ENCODE results near the gene AQP12B.
A peak's percentile ranks its signal among the peaks of the same experiment; 100 is the strongest.

The AQP12B gene

DNA sequence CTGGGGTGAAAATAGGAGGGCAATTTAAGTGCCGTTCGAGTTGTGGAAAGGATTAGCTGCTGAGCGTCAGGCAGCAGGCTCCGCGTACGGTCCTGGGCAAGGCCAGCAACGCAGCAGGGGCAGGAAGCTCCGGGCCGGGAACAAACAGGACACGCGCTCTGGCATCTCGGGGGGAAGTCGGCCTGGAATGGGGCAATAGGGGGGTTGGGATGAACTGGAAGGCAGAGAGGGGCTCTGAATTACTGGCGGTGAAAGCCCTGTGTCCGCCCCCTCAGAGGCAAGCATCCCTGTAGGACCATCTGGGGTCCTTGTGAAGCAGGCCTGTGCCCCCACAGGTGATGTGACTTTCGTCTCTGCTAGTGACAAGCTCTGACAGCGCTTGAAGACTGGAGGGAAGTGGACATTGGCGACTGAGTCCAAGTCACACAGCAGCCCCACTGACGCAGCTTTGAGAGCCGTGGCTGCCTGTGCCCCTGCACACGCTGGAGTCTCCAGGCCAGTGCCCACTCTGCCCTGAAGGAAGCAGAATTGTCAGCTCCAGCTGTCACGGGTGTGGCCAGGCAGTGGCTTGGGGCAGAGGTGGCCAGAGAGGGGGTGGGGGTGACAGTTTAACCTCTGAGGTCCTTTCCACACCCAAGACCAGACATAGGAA lies 35.1 kb downstream of the AQP12B start:
- DNase-seq (ENCODE audit: low read depth, low spot score): no peak

DNA sequence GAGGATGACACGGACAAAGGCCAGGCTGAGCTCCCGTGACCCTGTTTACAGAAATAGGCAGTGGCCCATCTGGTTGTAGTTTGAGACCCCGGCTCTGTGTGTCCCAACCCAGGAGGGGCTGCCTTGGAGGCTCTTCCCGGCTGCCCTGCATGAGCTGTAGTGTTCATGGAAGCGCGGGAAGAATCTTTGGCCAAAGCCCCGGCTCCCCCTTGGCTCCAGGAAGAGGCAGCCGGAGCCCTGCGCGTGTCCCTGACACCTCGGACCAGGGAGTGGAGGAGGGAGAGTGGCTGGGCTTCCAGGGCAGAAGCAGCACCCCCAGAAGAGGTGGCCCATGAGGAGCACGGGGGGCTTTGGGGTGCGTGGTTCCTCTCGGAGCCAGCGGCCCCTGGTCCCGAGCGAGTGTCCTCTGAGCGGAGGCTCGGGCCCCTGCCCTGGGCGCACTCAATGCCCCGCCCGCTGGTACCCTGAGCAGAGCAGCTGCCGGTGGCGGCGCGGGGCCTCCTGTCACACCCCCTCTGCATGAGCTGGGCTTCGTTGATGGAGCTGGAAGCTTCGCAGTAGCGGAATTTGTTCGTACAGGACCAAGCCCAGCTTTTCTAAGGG lies 35.7 kb downstream of the AQP12B start:
- DNase-seq (ENCODE audit: low read depth, low spot score): no peak

DNA sequence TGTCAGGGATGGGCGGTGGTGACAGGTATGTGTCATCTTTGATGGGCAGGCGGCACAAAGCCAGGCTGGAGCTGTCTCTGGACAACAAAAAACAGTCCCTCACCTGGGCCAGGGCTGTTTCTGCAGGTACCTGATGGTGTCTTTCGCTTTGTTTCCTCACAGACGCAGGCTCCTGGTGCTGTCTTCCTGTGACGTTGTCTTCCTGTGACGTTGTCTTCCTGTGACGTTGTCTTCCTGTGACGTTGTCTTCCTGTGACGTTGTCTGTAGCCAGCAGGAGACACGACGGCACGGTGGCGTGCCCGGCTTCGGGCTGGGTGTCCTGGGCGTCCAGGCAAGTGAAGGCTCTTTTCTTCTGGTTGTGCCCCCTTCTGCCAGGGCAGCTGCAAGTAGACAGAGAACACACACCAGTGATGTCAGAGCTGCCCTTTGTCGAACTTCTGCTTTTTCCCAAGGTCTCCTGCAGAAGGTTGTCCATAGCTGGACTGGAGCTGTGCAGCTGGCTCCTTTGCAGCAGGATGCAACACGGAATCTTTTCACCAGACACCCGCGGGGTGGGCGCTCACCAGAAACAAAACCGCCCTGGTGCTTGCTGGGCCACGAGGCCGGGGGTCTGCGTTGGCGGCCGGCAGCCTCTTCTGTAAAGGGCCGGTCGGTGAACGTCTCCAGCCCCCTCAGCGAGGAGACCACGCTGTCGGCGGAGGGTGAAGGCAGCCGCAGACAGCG lies 36.3 kb downstream of the AQP12B start:
- no peak for DNase-seq (ENCODE audit: low read depth, low spot score)

DNA sequence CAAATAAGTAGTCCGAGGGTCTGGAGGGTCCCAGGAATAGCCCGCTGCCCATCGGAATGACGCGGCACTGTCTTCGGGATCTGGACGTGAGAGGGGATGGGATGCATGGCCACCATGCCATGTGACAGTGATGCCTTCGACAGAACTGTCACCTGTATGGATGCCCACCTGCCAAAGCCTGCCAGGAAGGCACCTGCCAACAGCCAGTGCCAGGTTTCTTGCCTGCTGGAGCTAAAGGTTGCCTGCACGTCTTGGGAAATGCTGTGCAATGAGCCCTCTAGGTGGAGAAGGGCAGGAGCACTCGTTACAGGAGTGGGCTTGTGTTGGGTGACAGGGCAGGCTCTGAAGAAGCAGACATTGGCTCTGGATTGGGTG lies 36.9 kb downstream of the AQP12B start:
- DNase-seq (ENCODE audit: low read depth, low spot score): no peak

DNA sequence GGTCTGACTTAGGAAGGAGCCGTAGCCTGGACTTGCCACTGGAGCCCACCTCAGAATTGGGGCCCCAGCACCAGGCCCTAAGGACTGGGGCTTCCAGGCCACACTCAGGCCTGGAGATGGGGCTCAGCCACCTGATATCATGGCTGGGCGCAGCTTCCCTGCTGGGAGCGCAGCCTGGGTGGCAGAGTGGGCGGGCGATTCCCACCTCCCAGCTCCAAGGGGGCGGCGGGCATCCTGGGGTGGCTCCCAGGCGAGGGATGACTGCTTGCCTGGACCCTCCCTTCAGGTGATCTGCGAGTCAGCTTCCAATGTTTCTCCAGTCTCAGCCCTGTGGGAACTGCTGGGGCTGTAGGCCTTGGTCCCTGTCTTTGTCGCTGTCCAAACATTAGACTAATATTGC lies 37.3 kb downstream of the AQP12B start:
- no peak for DNase-seq (ENCODE audit: low read depth, low spot score)

DNA sequence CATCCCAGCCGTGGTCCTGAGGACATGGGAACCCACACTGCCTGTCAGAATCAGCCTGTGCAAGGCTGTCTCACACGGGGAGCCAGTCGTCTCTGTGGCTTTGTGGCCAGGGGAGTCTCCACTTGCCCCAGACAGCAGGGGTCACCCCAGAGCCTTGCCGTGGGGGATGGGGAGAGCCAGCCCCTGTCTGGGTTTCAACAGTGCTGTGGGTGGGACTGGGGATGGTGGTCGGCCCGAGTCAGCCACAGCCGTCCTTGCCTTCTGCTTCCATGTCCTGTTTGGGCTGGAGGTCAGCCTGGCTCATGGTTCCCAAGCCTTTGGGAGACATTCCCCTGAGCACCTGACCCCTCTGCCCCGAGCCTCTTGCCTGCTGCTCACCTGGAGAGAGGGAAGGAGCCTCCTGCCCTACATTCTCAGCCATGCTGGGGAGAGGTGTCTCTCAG lies 37.8 kb downstream of the AQP12B start:
- DNase-seq (ENCODE audit: low read depth, low spot score): no peak

DNA sequence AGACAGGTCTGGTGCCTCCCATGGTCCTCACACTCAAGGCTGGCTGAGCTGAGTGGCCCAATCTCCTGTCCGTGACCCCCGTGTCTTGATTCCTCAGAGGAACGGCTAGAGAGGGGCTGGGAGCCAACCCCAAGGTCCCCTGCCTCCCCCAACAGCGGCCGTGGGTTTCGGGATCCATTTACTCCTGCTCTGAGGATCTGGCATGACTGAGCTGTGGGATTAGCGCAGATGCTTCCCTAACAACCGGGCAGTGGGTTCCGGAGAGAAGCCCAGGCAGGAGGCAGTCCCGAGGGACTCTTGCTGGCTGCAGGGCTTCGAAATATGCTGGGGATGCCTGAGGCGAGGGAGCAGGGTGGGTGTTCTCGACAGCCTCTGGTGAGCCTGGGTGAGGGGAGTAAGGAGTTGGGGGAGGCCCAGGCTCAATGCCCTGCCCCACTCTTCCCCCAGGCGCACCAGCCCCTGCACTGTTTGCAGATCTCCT lies 38.5 kb downstream of the AQP12B start:
- no peak for DNase-seq (ENCODE audit: low read depth, low spot score)

DNA sequence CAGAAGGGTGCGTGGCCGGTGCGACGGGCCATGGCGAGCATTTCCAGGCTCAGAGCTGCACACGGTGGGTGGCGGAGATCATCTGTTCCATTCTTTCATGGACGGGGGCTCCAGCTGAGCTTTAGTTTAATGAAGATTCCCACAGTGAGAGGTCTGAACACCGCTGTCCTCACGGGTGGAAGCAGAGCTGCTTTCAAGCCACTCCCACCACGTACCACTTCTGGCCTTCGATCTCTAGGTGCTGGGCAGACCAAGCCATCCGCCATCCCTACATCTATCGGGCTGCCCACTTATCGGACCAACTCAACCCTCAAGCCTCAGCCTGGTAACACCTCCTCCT lies 38.9 kb downstream of the AQP12B start:
- no peak for DNase-seq (ENCODE audit: low read depth, low spot score)

DNA sequence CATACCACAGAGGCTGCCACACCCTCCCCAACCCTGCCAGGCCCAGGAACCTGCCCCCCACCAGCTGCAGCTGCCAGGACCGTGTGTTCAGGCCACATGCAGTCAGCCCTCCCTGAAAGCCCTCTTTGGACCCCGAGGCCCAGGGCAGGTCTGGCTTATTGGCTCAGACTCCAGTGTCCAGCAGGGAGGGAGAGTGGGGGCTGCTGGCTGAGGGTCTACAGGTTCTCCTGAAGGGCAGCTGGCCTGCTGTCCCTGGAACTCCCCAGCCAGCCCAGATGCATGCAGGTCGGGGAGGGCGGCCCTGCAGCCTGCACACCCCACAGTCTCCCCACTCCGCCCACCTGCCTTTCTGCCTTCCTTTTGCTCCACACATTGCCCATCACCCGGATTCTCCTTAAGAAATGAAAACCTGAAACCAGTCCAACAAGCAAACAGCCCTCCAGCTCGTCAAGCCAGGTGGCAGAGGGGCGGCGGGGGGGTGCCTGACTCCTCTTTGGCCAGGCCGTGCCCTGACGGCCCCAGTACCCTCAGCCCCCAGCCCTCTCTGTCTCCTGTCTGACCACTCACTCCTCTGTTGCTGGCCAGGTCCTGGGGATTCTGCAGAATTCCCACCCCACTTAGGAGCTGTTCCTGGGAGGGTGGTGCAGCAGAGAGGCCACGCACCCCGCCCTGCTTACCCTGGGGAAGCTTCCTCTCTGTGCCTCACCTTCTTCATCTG lies 39.4 kb downstream of the AQP12B start:
- no peak for DNase-seq (ENCODE audit: low read depth, low spot score)

DNA sequence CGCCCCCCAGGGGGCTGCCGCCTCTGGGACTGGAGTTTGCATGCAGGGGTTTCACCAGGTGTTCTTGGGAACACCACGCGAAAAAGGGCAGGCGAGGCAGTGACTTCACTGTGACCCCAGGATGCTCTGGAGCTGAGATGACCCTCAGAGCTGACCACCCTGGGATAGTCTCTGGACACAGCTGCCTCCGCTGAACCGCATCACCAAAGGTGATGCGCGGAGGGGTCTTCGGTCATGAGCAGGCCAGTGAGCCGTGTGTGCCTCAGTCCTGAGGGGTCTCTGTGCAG lies 39.9 kb downstream of the AQP12B start:
- no peak for DNase-seq (ENCODE audit: low read depth, low spot score)

DNA sequence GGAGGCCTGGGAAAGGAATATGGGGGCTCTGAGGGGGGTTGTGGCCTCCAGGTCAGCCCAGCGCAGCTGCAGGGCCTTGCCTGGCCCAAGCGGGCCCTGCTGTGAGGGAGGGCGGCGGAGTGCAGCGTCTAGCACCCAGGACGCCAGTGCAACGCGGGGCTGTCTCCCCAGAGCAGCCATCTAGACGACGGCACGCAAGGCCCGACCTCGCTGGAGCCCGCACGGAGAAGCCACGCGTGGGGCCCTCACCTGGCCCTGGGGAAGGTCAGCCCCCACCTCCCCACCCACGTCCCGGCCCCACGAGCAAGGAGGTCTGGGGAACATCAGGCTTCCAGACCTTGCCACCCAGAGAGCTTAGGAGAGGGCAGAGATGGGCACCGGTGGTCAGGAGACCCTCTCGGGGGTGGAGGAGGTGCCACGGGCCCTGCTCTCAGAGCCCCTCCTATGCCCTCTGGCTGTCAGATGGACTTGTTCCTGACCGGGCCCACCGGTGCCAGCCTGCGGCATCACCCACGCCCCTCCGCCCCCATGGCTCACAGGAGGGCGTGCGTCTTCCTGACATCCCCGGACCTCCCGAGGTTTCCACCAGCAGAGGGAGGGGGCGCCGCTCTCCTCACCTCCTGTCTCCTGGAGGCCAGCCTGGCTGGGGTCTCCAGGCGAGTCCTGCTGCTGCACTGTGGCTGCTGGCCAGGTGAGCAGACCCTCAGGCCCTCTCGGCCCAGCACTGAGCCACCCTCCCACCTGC lies 40.5 kb downstream of the AQP12B start:
- DNase-seq (ENCODE audit: low read depth, low spot score): no peak

DNA sequence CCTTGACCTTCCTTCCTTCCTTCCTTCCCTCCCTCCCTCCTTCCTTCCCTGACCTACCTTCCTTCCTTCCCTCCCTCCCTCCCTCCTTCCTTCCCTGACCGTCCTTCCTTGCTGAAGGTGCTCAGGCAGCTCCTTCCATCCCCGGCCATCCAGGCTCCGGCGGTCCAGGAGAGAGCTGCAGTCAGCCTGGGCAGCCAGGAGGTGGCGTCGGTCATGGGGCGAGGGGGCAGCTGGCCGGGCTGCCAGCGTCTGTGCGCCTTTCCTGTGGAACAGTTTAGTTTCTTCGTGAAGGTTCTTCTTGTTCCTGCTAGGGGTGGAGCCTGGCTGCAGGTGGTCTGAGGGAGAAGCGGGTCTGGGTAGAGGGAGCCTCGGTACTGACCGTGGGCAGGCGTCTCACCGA lies 41.7 kb downstream of the AQP12B start:
- DNase-seq (ENCODE audit: low read depth, low spot score): peak; percentile 58

DNA sequence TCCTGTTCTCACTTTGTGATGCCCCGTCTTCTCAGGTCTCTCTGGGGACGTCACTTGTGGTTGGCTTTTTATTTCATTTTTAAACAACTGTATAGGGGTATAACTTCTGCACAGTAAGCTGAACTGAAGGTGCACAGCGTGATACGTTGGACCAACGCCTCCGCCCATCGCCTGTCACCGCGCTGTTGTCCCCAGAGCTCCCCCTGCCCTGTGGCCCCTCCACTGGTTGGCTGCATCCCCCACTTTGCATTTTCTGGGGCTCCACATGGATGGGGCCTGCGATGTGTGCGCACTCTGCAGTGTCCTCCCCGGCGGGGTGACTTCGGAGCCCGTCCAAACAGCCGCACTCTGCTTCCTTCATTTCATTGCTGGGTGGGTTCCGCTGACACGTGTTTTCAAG lies 43.1 kb downstream of the AQP12B start:
- no peak for DNase-seq (ENCODE audit: low read depth, low spot score)

DNA sequence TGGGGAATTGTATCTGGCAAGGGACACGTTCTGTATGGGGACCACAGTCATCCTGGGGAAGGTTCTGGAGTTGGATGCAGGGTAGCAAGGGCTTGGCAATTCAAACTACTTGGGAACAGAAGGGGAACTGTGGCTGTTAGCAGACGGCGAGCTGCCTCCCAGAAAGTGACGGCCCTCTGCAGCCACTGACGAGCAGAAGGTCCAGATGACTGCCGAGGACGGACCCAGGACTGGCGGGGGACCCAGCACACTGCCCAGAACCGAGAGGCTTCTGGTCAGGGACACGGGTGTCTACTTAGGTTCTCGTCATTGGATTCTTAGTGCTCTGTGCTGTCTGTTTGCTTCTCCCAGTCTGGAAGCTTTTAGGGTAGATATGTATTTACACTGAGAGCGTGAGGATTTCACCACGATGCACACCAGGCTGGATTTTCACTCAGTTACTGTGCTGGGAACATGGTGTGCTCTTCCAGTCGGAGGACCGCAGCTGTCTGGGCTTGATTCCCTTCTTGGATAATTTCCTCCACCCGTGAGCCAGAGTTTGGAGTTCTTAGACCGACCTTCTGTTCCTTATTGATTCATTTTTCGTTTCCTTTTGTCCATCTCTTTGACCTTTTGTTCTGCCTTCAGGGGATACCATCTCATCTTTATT lies 44.0 kb downstream of the AQP12B start:
- DNase-seq (ENCODE audit: low read depth, low spot score): no peak

DNA sequence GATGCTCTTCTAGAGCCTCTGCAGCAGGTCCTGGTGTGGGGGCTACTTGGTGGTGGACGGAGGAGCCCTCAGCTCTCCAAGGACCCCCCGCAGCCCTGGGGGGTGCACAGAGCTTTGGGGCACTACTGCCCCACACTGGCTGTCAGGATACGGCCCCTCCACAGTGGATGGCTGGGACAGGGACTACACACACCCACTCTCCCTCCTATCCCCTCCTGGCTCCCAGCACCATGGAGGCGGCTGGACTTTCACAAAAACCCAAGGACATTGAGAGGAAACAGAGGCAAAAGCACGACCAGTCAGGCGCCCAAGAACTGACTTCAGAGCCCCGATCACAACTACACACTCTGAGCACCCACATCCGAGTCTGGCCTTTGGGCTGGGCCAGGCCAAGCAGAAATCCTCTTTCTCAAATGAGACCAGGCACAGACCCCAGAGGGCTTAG lies 44.8 kb downstream of the AQP12B start:
- no peak for DNase-seq (ENCODE audit: low read depth, low spot score)

DNA sequence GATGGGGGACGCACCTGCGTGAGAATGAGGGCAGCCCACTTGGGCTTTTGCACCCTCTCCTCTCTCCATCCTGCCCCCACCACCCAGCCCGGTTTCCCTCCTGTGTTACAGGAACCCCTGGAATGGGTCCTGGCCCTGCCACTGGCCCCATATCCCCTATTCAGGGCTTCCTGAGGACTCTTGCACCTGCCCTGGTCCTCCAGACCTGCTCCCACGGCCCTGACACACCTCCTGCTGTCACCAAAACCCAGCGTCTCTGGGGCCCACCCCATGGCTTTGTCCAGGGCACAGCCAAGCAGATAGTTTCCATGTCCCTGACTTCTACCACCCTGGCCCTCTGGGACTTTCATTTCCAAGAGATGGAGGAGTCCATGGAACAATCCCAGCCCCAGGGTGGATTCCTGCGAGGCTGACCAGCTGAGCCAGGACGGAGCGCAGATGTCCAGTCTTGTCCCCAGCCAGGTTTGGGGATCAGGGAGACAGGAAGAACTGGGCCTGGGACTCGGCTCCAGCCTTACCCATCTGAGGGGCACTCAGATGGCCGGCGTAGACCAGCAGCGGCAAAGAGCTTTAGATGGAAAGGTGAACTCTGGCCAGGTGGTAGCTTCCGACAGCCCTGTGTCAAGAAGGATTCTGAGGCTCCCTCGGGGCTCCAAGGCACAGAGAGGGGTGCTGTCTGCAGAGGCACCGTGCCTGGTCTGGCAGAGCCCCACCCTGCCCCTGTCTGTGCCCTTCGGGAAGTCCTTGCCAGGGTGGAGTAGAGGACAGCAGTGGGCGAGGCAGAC lies 45.4 kb downstream of the AQP12B start:
- no peak for DNase-seq (ENCODE audit: low read depth, low spot score)

DNA sequence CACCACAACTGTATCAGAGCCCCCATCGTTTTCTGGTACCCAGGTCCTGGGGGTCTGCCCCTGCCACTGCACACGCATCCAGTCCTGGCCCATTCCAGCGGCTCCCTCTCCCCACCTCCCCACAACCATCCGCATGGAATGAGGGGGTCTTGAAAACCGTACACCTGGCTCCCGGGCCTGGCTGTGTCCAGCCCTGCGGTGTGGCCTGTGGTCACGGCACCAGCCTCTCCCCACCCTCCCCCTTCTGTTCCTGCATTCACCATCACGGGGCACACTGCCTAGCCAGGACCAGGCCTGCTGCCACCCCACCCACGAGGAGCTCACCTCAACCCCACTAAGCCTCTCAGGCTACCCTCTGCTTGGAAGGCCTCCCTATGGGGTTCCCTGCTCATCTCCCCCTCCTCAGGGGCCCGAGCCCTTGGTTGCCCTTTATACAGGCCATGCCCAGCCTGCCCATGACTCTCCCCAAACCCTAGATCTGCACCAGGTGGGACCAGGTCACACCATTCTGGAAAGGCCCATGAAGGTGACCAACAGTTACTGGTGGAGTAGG lies 46.0 kb downstream of the AQP12B start:
- no peak for DNase-seq (ENCODE audit: low read depth, low spot score)

DNA sequence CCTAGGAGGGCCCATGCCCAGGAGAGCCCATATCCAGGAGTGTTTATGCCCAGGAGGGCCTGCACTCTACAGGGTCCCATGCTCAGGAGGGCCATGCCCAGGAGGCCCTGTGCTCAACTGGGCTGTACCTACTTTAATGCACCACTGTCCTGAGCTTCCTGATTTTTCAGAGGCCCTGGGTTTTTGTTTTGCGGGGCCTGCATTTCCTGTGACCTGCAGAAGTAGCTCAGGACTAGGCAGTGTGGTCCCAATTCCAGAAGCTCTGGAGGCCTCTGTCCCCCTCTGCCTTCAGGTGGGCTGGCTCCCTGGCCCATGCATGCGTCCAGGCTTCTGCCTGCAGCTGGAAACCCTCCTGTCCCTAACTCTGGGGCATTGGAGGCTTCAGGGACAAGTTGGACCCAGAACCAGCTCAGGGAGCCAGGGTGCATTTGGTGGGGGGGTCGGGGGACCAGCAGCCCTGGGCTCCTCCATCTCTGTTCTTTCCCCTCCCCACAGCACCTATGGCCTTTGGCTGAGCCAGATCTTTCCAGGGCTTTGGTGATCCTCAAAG lies 46.6 kb downstream of the AQP12B start:
- DNase-seq (ENCODE audit: low read depth, low spot score): no peak

DNA sequence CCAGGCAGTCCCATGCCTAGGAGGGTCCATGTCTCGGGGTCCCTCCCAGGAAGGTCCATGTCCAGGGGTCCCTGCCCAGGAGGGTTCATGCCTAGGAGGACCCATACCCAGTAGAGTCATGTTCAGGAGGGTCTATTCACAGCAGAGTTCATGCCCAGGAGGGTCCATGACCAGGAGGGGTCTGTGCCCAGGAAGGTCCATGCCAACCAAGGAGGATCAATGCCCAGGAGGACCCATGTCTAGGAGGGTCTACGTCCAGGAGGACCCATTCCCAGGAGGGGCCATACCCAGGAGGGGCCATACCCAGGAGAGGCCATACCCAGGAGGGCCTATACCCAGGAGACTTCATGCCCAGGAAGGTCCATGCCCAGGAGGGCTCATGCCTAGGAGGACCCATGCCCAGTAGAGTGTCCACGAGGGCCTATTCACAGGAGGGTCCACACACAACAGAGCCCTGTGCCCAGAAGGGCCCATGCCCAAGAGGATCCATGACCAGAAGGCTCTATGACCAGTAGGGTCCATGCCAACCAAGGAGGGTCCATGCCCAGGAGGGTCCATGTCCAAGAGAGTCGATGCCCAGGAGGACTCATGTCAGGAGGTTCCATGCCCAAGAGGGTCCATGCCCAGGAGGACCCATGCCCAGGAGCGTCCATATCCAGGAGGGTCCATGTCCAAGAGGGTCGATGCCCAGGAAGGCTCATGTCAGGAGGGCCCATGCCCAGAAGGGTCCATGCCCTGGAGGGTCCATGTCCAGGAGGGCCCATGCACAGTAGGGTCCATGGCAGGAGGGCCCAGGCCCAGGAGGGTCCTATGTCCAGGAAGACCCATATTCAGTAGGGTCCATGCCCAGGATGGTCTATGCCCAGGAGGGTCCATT lies 47.3 kb downstream of the AQP12B start:
- no peak for DNase-seq (ENCODE audit: low read depth, low spot score)

Measured in astrocyte of the hippocampus (primary cell).